ENCODE results near the gene CTAGE9.

CTAGE9 gene

DNA sequence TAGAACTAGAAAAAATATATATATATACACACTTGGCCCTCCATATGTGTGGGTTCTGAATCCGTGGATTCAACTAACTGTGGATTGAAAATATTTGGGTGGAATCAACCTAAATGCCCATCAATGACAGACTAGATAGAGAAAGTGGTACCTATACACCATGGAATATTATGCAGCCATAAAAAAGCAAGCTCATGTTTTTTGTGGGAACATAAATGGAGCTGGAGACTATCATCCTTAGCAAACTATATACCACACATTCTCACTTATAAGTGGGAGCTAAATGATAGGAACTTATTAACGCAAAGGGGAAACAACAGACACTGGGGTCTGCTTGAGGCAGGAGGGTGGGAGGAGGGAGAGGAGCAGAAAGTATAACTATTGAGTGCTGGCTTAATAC lies 37.6 kb downstream of the CTAGE9 start:
- H3K27me3 ChIP-seq (ENCODE audit: insufficient read depth, low read length), result no peaks in the 10 kb centered on the region
- H2AFZ ChIP-seq (ENCODE audit: low read length, unreplicated experiment), result no peak overlapping the region
- H3K36me3 ChIP-seq (ENCODE audit: insufficient read depth, low read length), result no peaks in the 10 kb centered on the region
- no peaks in the 10 kb centered on the region for H3K79me2 ChIP-seq (ENCODE audit: control insufficient read depth, insufficient read depth, low read length, unreplicated experiment)
- no peak overlapping the region for H3K27ac ChIP-seq (ENCODE audit: low read depth, low read length)
- H3K4me1 ChIP-seq (ENCODE audit: control insufficient read depth, insufficient read depth, low read length, unreplicated experiment), result no peaks in the 10 kb centered on the region
- no peak overlapping the region for H3K4me3 ChIP-seq (ENCODE audit: low read depth, low read length)

DNA sequence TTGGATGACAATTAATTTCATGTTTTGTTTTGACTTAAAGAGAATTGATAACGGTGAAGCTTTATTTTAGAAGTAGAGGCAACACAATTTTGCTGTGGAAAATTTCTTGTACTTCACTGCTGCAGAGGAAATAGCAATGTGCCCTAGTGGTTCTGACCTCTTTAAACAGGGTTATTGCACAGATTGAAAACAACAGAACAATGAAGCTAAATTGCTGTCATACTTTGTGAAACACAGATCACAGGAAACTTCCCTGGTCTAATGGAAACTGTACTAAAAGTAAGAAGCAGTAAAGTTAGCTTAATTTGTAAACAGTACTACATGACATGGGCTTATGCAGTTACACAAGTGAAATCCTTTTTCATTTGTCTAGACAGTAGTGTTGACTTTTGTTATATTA lies 40.9 kb downstream of the CTAGE9 start:
- no peaks in the 10 kb centered on the region for H3K4me1 ChIP-seq (ENCODE audit: control insufficient read depth, insufficient read depth, low read length, unreplicated experiment)
- no peaks in the 10 kb centered on the region for H3K27me3 ChIP-seq (ENCODE audit: insufficient read depth, low read length)
- no peak overlapping the region for H3K4me3 ChIP-seq (ENCODE audit: low read depth, low read length)
- H2AFZ ChIP-seq (ENCODE audit: low read length, unreplicated experiment), result no peak overlapping the region
- no peaks in the 10 kb centered on the region for H3K79me2 ChIP-seq (ENCODE audit: control insufficient read depth, insufficient read depth, low read length, unreplicated experiment)
- H3K27ac ChIP-seq (ENCODE audit: low read depth, low read length), result no peak overlapping the region
- no peaks in the 10 kb centered on the region for H3K36me3 ChIP-seq (ENCODE audit: insufficient read depth, low read length)

- no peak overlapping the region for H3K4me3 ChIP-seq (ENCODE audit: low read depth, low read length)
- H3K27me3 ChIP-seq (ENCODE audit: insufficient read depth, low read length), result no peaks in the 10 kb centered on the region
- no peaks in the 10 kb centered on the region for H3K36me3 ChIP-seq (ENCODE audit: insufficient read depth, low read length)
- no peak overlapping the region for H3K27ac ChIP-seq (ENCODE audit: low read depth, low read length)
- no peaks in the 10 kb centered on the region for H3K79me2 ChIP-seq (ENCODE audit: control insufficient read depth, insufficient read depth, low read length, unreplicated experiment)
- H3K4me1 ChIP-seq (ENCODE audit: control insufficient read depth, insufficient read depth, low read length, unreplicated experiment), result peaks cover 7% of the 10 kb centered on the region
- no peak overlapping the region for H2AFZ ChIP-seq (ENCODE audit: low read length, unreplicated experiment)
Observed at GRCh38 chr6:131663578-131664165, 47.1 kb downstream of the CTAGE9 start.

GRCh38 chr6:131660195-131660594 lies 50.6 kb downstream of the CTAGE9 start:
- no peak overlapping the region for H2AFZ ChIP-seq (ENCODE audit: low read length, unreplicated experiment)
- H3K4me1 ChIP-seq (ENCODE audit: control insufficient read depth, insufficient read depth, low read length, unreplicated experiment), result peaks cover 7% of the 10 kb centered on the region
- no peaks in the 10 kb centered on the region for H3K79me2 ChIP-seq (ENCODE audit: control insufficient read depth, insufficient read depth, low read length, unreplicated experiment)
- H3K27ac ChIP-seq (ENCODE audit: low read depth, low read length), result no peak overlapping the region
- no peaks in the 10 kb centered on the region for H3K36me3 ChIP-seq (ENCODE audit: insufficient read depth, low read length)
- no peaks in the 10 kb centered on the region for H3K27me3 ChIP-seq (ENCODE audit: insufficient read depth, low read length)
- H3K4me3 ChIP-seq (ENCODE audit: low read depth, low read length), result no peak overlapping the region

Data from ACC112 (cell line).